IMR-90 (cell line): ENCODE results near the gene GGTLC1. TPM values are rescaled to one million over a fixed set of nuclear protein-coding genes. Genes with fewer than 3 reads are reported as not detected.

ENCODE experiments used
- ATAC-seq: fragments of 200-7000 bp; cut with Tn5 transposase; 2 replicates; pipeline ENCODE4 v1.9.1; 2020; ENCODE audit warnings: low read depth, mild to moderate bottlenecking, moderate library complexity
- BruUV-seq: library from RNA; stranded (reverse); fragments of 400-500 nt; replicated peaks from 2 replicates; lab custom pipeline; 2021; lab: Mats Ljungman, UMichigan
- CTCF ChIA-PET: fragments of 300-600 bp; formaldehyde crosslinking; extraction: SDS; loops from one replicate; lab custom pipeline; 2021; ENCODE audit warnings: antibody characterized with exemption; lab: Yijun Ruan, JAX
- POLR2A ChIA-PET: fragments of 300-600 bp; sonication (Branson Sonifier 250); formaldehyde crosslinking; loops from one replicate; lab custom pipeline; 2022; ENCODE audit warnings: antibody characterized with exemption; ENCODE audit not compliant: unreplicated experiment; lab: Charles Lee
- DNase-seq: peaks from one replicate; pipeline ENCODE4 v3.0.0; 2013
- H2AFZ ChIP-seq: replicated peaks from 2 replicates; pipeline ENCODE3; 2013; ENCODE audit warnings: low read length, mild to moderate bottlenecking; ENCODE audit not compliant: poor library complexity
- H2AK5ac ChIP-seq: 2 replicates; pipeline ENCODE4 v1.6.1; 2013; ENCODE audit warnings: low read depth, low read length, inconsistent platforms
- H2AK9ac ChIP-seq: replicated peaks from 2 replicates; pipeline ENCODE3; 2013; ENCODE audit warnings: mild to moderate bottlenecking, low read depth, low read length, moderate library complexity; ENCODE audit not compliant: poor library complexity
- H2BK120ac ChIP-seq: 2 replicates; pipeline ENCODE4 v1.6.1; 2013; ENCODE audit warnings: low read depth, low read length, inconsistent platforms
- H2BK15ac ChIP-seq: 3 replicates; pipeline ENCODE4 v1.6.1; 2013; ENCODE audit warnings: low read depth, low read length, inconsistent platforms
- H2BK20ac ChIP-seq: 2 replicates; pipeline ENCODE4 v1.6.1; 2013; ENCODE audit warnings: low read depth, mild to moderate bottlenecking, inconsistent platforms, low read length, moderate library complexity
- H2BK5ac ChIP-seq: 2 replicates; pipeline ENCODE4 v1.6.1; 2013; ENCODE audit warnings: mild to moderate bottlenecking, low read depth, low read length, inconsistent platforms; ENCODE audit not compliant: poor library complexity, severe bottlenecking
- H3K14ac ChIP-seq: replicated peaks from 2 replicates; pipeline ENCODE4 v1.6.1; 2013; ENCODE audit warnings: low read depth, low read length, inconsistent platforms
- H3K18ac ChIP-seq: 2 replicates; pipeline ENCODE4 v1.6.1; 2013; ENCODE audit warnings: low read depth, low read length, control low read depth
- H3K23ac ChIP-seq: 2 replicates; pipeline ENCODE4 v1.6.1; 2013; ENCODE audit warnings: low read depth, low read length, inconsistent platforms
- H3K27ac ChIP-seq: 2 replicates; pipeline ENCODE4 v1.5.1; 2013; ENCODE audit warnings: mild to moderate bottlenecking, control low read depth, low read length; ENCODE audit not compliant: insufficient read depth
- H3K27me3 ChIP-seq: 2 replicates; pipeline ENCODE4 v1.6.1; 2013; ENCODE audit warnings: low read length; ENCODE audit not compliant: control insufficient read depth, insufficient read depth
- H3K36me3 ChIP-seq: 2 replicates; pipeline ENCODE4 v1.6.1; 2013; ENCODE audit warnings: low read length, mixed read lengths; ENCODE audit not compliant: control insufficient read depth, insufficient read depth
- H3K4ac ChIP-seq: 2 replicates; pipeline ENCODE4 v1.6.1; 2013; ENCODE audit warnings: low read depth, low read length, inconsistent platforms
- H3K4me1 ChIP-seq: 2 replicates; pipeline ENCODE4 v1.6.1; 2013; ENCODE audit warnings: low read length, mixed read lengths; ENCODE audit not compliant: control insufficient read depth, insufficient read depth
- H3K4me2 ChIP-seq: 2 replicates; pipeline ENCODE4 v1.6.1; 2013; ENCODE audit warnings: low read depth, mild to moderate bottlenecking, control low read depth, low read length, moderate library complexity
- H3K4me3 ChIP-seq: 2 replicates; pipeline ENCODE4 v1.5.1; 2013; ENCODE audit warnings: low read depth, mild to moderate bottlenecking, control low read depth, low read length, moderate library complexity; ENCODE audit not compliant: insufficient read depth
- H3K56ac ChIP-seq: 2 replicates; pipeline ENCODE4 v1.6.1; 2013; ENCODE audit warnings: low read length, inconsistent platforms; ENCODE audit not compliant: insufficient read depth; ENCODE audit errors: extremely low read depth
- H3K79me1 ChIP-seq, 2 experiments: 2 replicates each; pipeline ENCODE4 v1.6.1; 2013; ENCODE audit warnings: low read length in 2 of 2, inconsistent platforms in 1 of 2, low read depth in 1 of 2
- H3K9ac ChIP-seq: 2 replicates; pipeline ENCODE4 v1.6.1; 2013; ENCODE audit warnings: low read depth, low read length, control low read depth
- H3K9me1 ChIP-seq: 2 replicates; pipeline ENCODE4 v1.6.1; 2013; ENCODE audit warnings: low read length, inconsistent platforms; ENCODE audit not compliant: insufficient read depth
- H3K9me3 ChIP-seq: 2 replicates; pipeline ENCODE4 v1.6.1; 2013; ENCODE audit warnings: low read length; ENCODE audit not compliant: control insufficient read depth, insufficient read depth
- H4K20me1 ChIP-seq: 2 replicates; pipeline ENCODE4 v1.6.1; 2013; ENCODE audit warnings: low read length, inconsistent platforms; ENCODE audit not compliant: insufficient read depth
- H4K5ac ChIP-seq: 2 replicates; pipeline ENCODE4 v1.6.1; 2013; ENCODE audit warnings: mild to moderate bottlenecking, low read depth, low read length, control low read depth
- H4K8ac ChIP-seq, 2 experiments: 2 replicates each; pipeline ENCODE4 v1.6.1; 2013; ENCODE audit warnings: low read depth in 2 of 2, low read length in 2 of 2, control low read depth in 1 of 2, inconsistent platforms in 1 of 2
- H4K91ac ChIP-seq: 2 replicates; pipeline ENCODE4 v1.6.1; 2013; ENCODE audit warnings: low read depth, low read length, inconsistent platforms; ENCODE audit not compliant: insufficient read depth
- BHLHE40 ChIP-seq: fragments of 150-350 bp; IDR thresholded peaks from 2 replicates; pipeline ENCODE4 v1.6.1; 2016; ENCODE audit warnings: mild to moderate bottlenecking, low read depth, low read length
- CHD1 ChIP-seq: IDR thresholded peaks from 2 replicates; pipeline ENCODE4 v1.6.1; 2012; ENCODE audit warnings: low read depth, low read length, improper control_type of control experiment
- CTCF ChIP-seq: conservative IDR thresholded peaks from 2 replicates; pipeline ENCODE4 v1.5.1; 2012; ENCODE audit warnings: mild to moderate bottlenecking, low read depth, low read length, improper control_type of control experiment
- ELK1 ChIP-seq: fragments of 150-350 bp; IDR thresholded peaks from 2 replicates; pipeline ENCODE4 v1.6.1; 2016; ENCODE audit warnings: low read depth, mild to moderate bottlenecking, low read length, moderate library complexity, borderline replicate concordance
- FOS ChIP-seq: fragments of 150-350 bp; IDR thresholded peaks from 2 replicates; pipeline ENCODE4 v1.6.1; 2016; ENCODE audit warnings: low read depth, low read length
- MAFK ChIP-seq: IDR thresholded peaks from 2 replicates; pipeline ENCODE4 v1.6.1; 2012; ENCODE audit warnings: low read depth, low read length, improper control_type of control experiment
- MXI1 ChIP-seq: IDR thresholded peaks from 2 replicates; pipeline ENCODE4 v1.6.1; 2012; ENCODE audit warnings: low read depth, mild to moderate bottlenecking, low read length, moderate library complexity, borderline replicate concordance
- NFE2L2 ChIP-seq: fragments of 150-350 bp; IDR thresholded peaks from 2 replicates; pipeline ENCODE4 v1.6.1; 2016; ENCODE audit warnings: low read depth, mild to moderate bottlenecking, low read length
- RAD21 ChIP-seq: IDR thresholded peaks from 2 replicates; pipeline ENCODE4 v1.6.1; 2012; ENCODE audit warnings: low read length, improper control_type of control experiment
- RFX5 ChIP-seq: IDR thresholded peaks from 2 replicates; pipeline ENCODE4 v1.8.0; 2012; ENCODE audit warnings: low read depth, mild to moderate bottlenecking, low read length, moderate library complexity
- SMC3 ChIP-seq: fragments of 150-350 bp; IDR thresholded peaks from 2 replicates; pipeline ENCODE4 v1.6.1; 2016; ENCODE audit warnings: low read depth, mild to moderate bottlenecking, antibody characterized with exemption, low read length, moderate library complexity
- USF2 ChIP-seq: fragments of 150-350 bp; IDR thresholded peaks from 2 replicates; pipeline ENCODE4 v1.6.1; 2017; ENCODE audit warnings: mild to moderate bottlenecking, antibody characterized with exemption, low read length, low read depth
- WGBS, 2 experiments: methylation state at CpG; one replicate each; pipeline versions ENCODE4 v1.1.5 to v1.1.7; 2013; ENCODE audit warnings: missing lambda C conversion rate in 2 of 2; ENCODE audit not compliant: insufficient read length in 1 of 2; ENCODE audit errors: extremely low coverage in 2 of 2; 5-methylcytosine and 5-hydroxymethylcytosine counted together
- dilution Hi-C: fragments of 300-500 bp; cut with HindIII; formaldehyde crosslinking; loops from one replicate; pipeline ENCODE4 v1.14.3; 2018; ENCODE audit warnings: low sequenced_read_pairs; ENCODE audit not compliant: unreplicated experiment
- in situ Hi-C: fragments of 300-500 bp; cut with MboI; formaldehyde crosslinking; loops from 3 replicates; pipeline ENCODE4 v1.14.3; 2019; ENCODE audit warnings: low sequenced_read_pairs, inconsistent platforms, mixed read lengths
- intact Hi-C: fragments of 100-400 bp; cut with micrococcal nuclease; formaldehyde crosslinking; loops from 2 replicates; pipeline ENCODE4 v1.10.0; 2022
- polyA plus RNA-seq, 3 experiments: library from polyadenylated mRNA; depleted of rRNA; stranded (reverse); fragments of >200 nt; gene quantifications; 2 replicates each; pipeline ENCODE4 v1.2.3, GENCODE V29; 2012; ENCODE audit warnings: low replicate concordance in 1 of 3
- total RNA-seq: library from RNA; depleted of rRNA; stranded (reverse); fragments of >200 nt; gene quantifications from 2 replicates; pipeline ENCODE4 v1.2.3, GENCODE V29; 2012

Gene GGTLC1
- total and polyA plus RNA-seq, 2 of the 4 experiments (the other 2 are of a cell fraction), result not detected

- TF ChIP-seq SMC3, result no peak
- no peak for TF ChIP-seq CTCF
- TF ChIP-seq MXI1, result no peak
- TF ChIP-seq MAFK, result no peak
- TF ChIP-seq BHLHE40, result no peak
- TF ChIP-seq NFE2L2, result no peak
- TF ChIP-seq CHD1, result no peak
- TF ChIP-seq FOS, result no peak
- TF ChIP-seq ELK1, result no peak
- TF ChIP-seq USF2, result no peak
- no peak for TF ChIP-seq RFX5
- no peak for TF ChIP-seq RAD21
- Histone ChIP-seq H3K4me2 (no peak overlapping the region), H3K27ac (no peak overlapping the region), H3K79me1 (no peaks in the 10 kb centered on the region), H2BK5ac (no peak overlapping the region), H2AK5ac (no peak overlapping the region), H3K9me1 (no peaks in the 10 kb centered on the region), H3K9me3 (no peaks in the 10 kb centered on the region), H4K8ac (no peak overlapping the region), H4K20me1 (no peaks in the 10 kb centered on the region), H4K91ac (no peak overlapping the region), H3K14ac (no peak overlapping the region), H3K4ac (no peak overlapping the region), H4K5ac (no peak overlapping the region), H3K36me3 (no peaks in the 10 kb centered on the region), H3K4me3 (no peak overlapping the region), H3K56ac (no peak overlapping the region), H3K27me3 (no peaks in the 10 kb centered on the region), H2BK120ac (no peak overlapping the region), H2AK9ac (no peak overlapping the region), H3K18ac (no peak overlapping the region), H3K4me1 (no peaks in the 10 kb centered on the region), H2BK20ac (no peak overlapping the region), H2AFZ (no peak overlapping the region), H3K23ac (no peak overlapping the region), H3K9ac (no peak overlapping the region), H2BK15ac (no peak overlapping the region)
- DNase-seq, result no peak
- in situ Hi-C loops, result loop anchor here (25.0 kb wide), 1 partner anchor 974 kb away; no protein-coding TSS in a partner anchor
- WGBS, 2 experiments, result no CpG with 5 or more reads among the region's 2 CpGs
- ATAC-seq, result no peak
- ChIA-PET CTCF (interaction anchor here (1.2 kb wide), 1 partner anchor 10 kb away, joined by 3 read pairs; no protein-coding TSS in a partner anchor), POLR2A (no interaction called here)
- dilution Hi-C loops, result no loop called here
- no TSS peak for BruUV-seq
- intact Hi-C loops, result no loop called here
Measured at GRCh38 chr20:23938118-23938438, 50.5 kb downstream of the GGTLC1 start.
